GM12891 (cell line): ENCODE data around the gene HAND1.

ENCODE experiments used
- PAX5 ChIP-seq: IDR thresholded peaks from 2 replicates; pipeline ENCODE4 v1.6.1; 2011; ENCODE audit warnings: low read length, moderate library complexity, mild to moderate bottlenecking; ENCODE audit not compliant: insufficient read depth, severe bottlenecking
- POLR2A ChIP-seq: IDR thresholded peaks from 2 replicates; pipeline ENCODE4 v1.6.1; 2011; ENCODE audit warnings: low read depth, low read length, control low read depth
- POLR2AphosphoS5 ChIP-seq: IDR thresholded peaks from 2 replicates; pipeline ENCODE4 v1.6.1; 2011; ENCODE audit warnings: low read depth, low read length, control low read depth
- POU2F2 ChIP-seq: IDR thresholded peaks from 2 replicates; pipeline ENCODE4 v1.6.1; 2011; ENCODE audit warnings: low read depth, mild to moderate bottlenecking, control low read depth, low read length, moderate library complexity
- SPI1 ChIP-seq: IDR thresholded peaks from 2 replicates; pipeline ENCODE4 v1.6.1; 2011; ENCODE audit warnings: low read depth, low read length, control low read depth
- TAF1 ChIP-seq: IDR thresholded peaks from 2 replicates; pipeline ENCODE4 v1.6.1; 2011; ENCODE audit warnings: low read depth, low read length, control low read depth

GRCh38 chr5:154521756-154522155 lies 43.7 kb upstream of the HAND1 start:
- TF ChIP-seq POLR2A (no peak), TAF1 (no peak), POLR2AphosphoS5 (no peak), PAX5 (no peak), SPI1 (no peak), POU2F2 (no peak)
